CD14-positive monocyte (primary cell): Measurements from ENCODE around the gene CLCN5. TPM values are rescaled to one million over a fixed set of nuclear protein-coding genes. Genes with fewer than 3 reads are reported as not detected.

Source experiments
- DNase-seq, 3 donors: peaks; one replicate each; pipeline ENCODE4 v3.0.0-alpha.2; 2011 to 2022
- H2AFZ ChIP-seq: 2 replicates; pipeline ENCODE4 v1.6.0; 2012; ENCODE audit warnings: mild to moderate bottlenecking, low read depth, low read length, inconsistent platforms; ENCODE audit not compliant: insufficient read depth, poor library complexity, severe bottlenecking
- H3K27ac ChIP-seq, 2 donors: 1 replicate in 1 of 2; 2 replicates in 1 of 2; pipeline ENCODE4 v1.5.1; 2012 to 2013; ENCODE audit warnings: low read length in 2 of 2, control low read depth in 1 of 2, inconsistent platforms in 1 of 2, low read depth in 1 of 2, mild to moderate bottlenecking in 1 of 2
- H3K27me3 ChIP-seq, 2 donors: one replicate each; pipeline versions ENCODE4 v1.6.0 to v1.6.1; 2011 to 2013; ENCODE audit warnings: low read length in 2 of 2; ENCODE audit not compliant: control insufficient read depth in 2 of 2, insufficient read depth in 2 of 2
- H3K36me3 ChIP-seq, 2 donors: replicated peaks in 1 of 2; 1 replicate in 1 of 2; 2 replicates in 1 of 2; pipeline versions ENCODE4 v1.5.1 to v1.6.1; 2012 to 2013; ENCODE audit warnings: low read length in 2 of 2, control low read depth in 1 of 2, inconsistent platforms in 1 of 2, mild to moderate bottlenecking in 1 of 2; ENCODE audit not compliant: insufficient read depth in 2 of 2, control insufficient read depth in 1 of 2
- H3K4me1 ChIP-seq, 2 donors: 1 replicate in 1 of 2; 2 replicates in 1 of 2; pipeline versions ENCODE4 v1.5.1 to v1.6.1; 2012 to 2013; ENCODE audit warnings: low read length in 2 of 2, control low read depth in 1 of 2, inconsistent platforms in 1 of 2, mild to moderate bottlenecking in 1 of 2, moderate library complexity in 1 of 2; ENCODE audit not compliant: insufficient read depth in 2 of 2, control insufficient read depth in 1 of 2
- H3K4me2 ChIP-seq: replicated peaks from 2 replicates; pipeline ENCODE3; 2012; ENCODE audit warnings: low read length, moderate library complexity, mild to moderate bottlenecking; ENCODE audit not compliant: poor library complexity, severe bottlenecking; ENCODE audit errors: extremely low read depth
- H3K4me3 ChIP-seq, 3 experiments: fragments of 200-600 bp in 1 of 3; sonication (generic) in 1 of 3; replicated peaks in 1 of 3; 1 replicate in 2 of 3; 2 replicates in 1 of 3; pipeline ENCODE4 v1.5.1; 2011 to 2013; ENCODE audit warnings: low read length in 3 of 3, mild to moderate bottlenecking in 3 of 3, control low read depth in 2 of 3, low read depth in 2 of 3, inconsistent platforms in 1 of 3, moderate library complexity in 1 of 3
- H3K79me2 ChIP-seq: 2 replicates; pipeline ENCODE4 v1.6.0; 2012; ENCODE audit warnings: mild to moderate bottlenecking, control low read depth, inconsistent platforms, low read length, moderate library complexity; ENCODE audit not compliant: insufficient read depth
- H3K9ac ChIP-seq: 2 replicates; pipeline ENCODE4 v1.6.0; 2017; ENCODE audit warnings: low read length, mild to moderate bottlenecking; ENCODE audit not compliant: insufficient read depth, poor library complexity, severe bottlenecking
- H3K9me3 ChIP-seq, 2 donors: replicated peaks in 1 of 2; 1 replicate in 1 of 2; 2 replicates in 1 of 2; pipeline versions ENCODE4 v1.5.1 to v1.6.1; 2012 to 2013; ENCODE audit warnings: low read length in 2 of 2, control low read depth in 1 of 2; ENCODE audit not compliant: control insufficient read depth in 1 of 2, insufficient read depth in 1 of 2
- H4K20me1 ChIP-seq: 2 replicates; pipeline ENCODE4 v1.6.0; 2012; ENCODE audit warnings: mild to moderate bottlenecking, low read length, control low read depth, moderate library complexity; ENCODE audit not compliant: insufficient read depth
- H3K27ac Mint-ChIP-seq, 7 donors: one replicate each; pipeline ENCODE4 v1.8.0; 2020; ENCODE audit warnings: mild to moderate bottlenecking in 7 of 7, mixed read lengths in 7 of 7, moderate library complexity in 6 of 7, inconsistent platforms in 2 of 7
- H3K27me3 Mint-ChIP-seq, 3 donors: one replicate each; pipeline ENCODE4 v1.8.0; 2021 to 2022; ENCODE audit warnings: low read depth in 3 of 3, mild to moderate bottlenecking in 3 of 3, mixed read lengths in 3 of 3, moderate library complexity in 3 of 3, inconsistent platforms in 1 of 3
- H3K36me3 Mint-ChIP-seq, 2 donors: one replicate each; pipeline ENCODE4 v1.8.0; 2020; ENCODE audit warnings: mixed read lengths in 2 of 2, inconsistent platforms in 1 of 2, mild to moderate bottlenecking in 1 of 2
- H3K4me1 Mint-ChIP-seq: one replicate; pipeline ENCODE4 v1.8.0; 2020; ENCODE audit warnings: mild to moderate bottlenecking, mixed read lengths
- H3K4me3 Mint-ChIP-seq, 2 donors: one replicate each; pipeline ENCODE4 v1.8.0; 2020; ENCODE audit warnings: mild to moderate bottlenecking in 2 of 2, mixed read lengths in 2 of 2, moderate library complexity in 1 of 2
- H3K9me3 Mint-ChIP-seq, 7 donors: one replicate each; pipeline ENCODE4 v1.8.0; 2020 to 2022; ENCODE audit warnings: mixed read lengths in 7 of 7, mild to moderate bottlenecking in 6 of 7, moderate library complexity in 6 of 7, inconsistent platforms in 2 of 7
- WGBS: methylation state at CpG from one replicate; pipeline ENCODE4 v1.1.5; 2013; ENCODE audit warnings: missing lambda C conversion rate; ENCODE audit not compliant: insufficient coverage; 5-methylcytosine and 5-hydroxymethylcytosine counted together
- intact Hi-C, 2 donors: fragments of 100-400 bp; cut with micrococcal nuclease; formaldehyde crosslinking; loops; one replicate each; pipeline versions ENCODE4 v1.15.0 to v1.15.1; 2023
- polyA plus RNA-seq, 3 donors: library from polyadenylated mRNA; depleted of rRNA in 1 of 3; unstranded in 2 of 3; stranded (reverse) in 1 of 3; fragments of 300-500 nt in 2 of 3; fragments of >200 nt in 1 of 3; fragmentation: Illumina TruSeq in 2 of 3; gene quantifications; 1 replicate in 2 of 3; 2 replicates in 1 of 3; pipeline ENCODE4 v1.2.3, GENCODE V29; 2012 to 2021
- TF ChIP-seq, protein P1 (sequence below): fragments of 200-600 bp; IDR thresholded peaks from one replicate; pipeline ENCODE4 v1.8.0; 2022; ENCODE audit warnings: antibody characterized with exemption, mild to moderate bottlenecking

CLCN5 gene
- polyA plus RNA-seq, 3 donors = 4.1 to 4.2 (median 4.1) TPM

GRCh38 chrX:49995107-49995731 is 72.8 kb downstream of the CLCN5 start:
- H4K20me1 ChIP-seq = no peaks in the 10 kb centered on the region
- H3K9me3 ChIP-seq = no peaks in the 10 kb centered on the region
- no peak overlapping the region for H3K4me3 Mint-ChIP-seq
- no peak for DNase-seq
- H3K27me3 ChIP-seq = no peaks in the 10 kb centered on the region
- H3K27ac Mint-ChIP-seq = no peak overlapping the region
- H3K4me1 ChIP-seq = peaks cover 7 to 8% of the 10 kb centered on the region in 2 donors
- WGBS = no CpG with 5 or more reads among the region's 10 CpGs
- peaks cover 0 to 3% (median 0%) of the 10 kb centered on the region in 7 donors for H3K9me3 Mint-ChIP-seq
- H2AFZ ChIP-seq = no peak overlapping the region
- H3K36me3 Mint-ChIP-seq = peaks cover 0 to 10% of the 10 kb centered on the region in 2 donors
- H3K9ac ChIP-seq = no peak overlapping the region
- TF ChIP-seq, protein P1, sequence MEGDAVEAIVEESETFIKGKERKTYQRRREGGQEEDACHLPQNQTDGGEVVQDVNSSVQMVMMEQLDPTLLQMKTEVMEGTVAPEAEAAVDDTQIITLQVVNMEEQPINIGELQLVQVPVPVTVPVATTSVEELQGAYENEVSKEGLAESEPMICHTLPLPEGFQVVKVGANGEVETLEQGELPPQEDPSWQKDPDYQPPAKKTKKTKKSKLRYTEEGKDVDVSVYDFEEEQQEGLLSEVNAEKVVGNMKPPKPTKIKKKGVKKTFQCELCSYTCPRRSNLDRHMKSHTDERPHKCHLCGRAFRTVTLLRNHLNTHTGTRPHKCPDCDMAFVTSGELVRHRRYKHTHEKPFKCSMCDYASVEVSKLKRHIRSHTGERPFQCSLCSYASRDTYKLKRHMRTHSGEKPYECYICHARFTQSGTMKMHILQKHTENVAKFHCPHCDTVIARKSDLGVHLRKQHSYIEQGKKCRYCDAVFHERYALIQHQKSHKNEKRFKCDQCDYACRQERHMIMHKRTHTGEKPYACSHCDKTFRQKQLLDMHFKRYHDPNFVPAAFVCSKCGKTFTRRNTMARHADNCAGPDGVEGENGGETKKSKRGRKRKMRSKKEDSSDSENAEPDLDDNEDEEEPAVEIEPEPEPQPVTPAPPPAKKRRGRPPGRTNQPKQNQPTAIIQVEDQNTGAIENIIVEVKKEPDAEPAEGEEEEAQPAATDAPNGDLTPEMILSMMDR = no peak
- H3K79me2 ChIP-seq = no peaks in the 10 kb centered on the region
- no peak overlapping the region for H3K4me2 ChIP-seq
- no peaks in the 10 kb centered on the region for H3K36me3 ChIP-seq
- no peak overlapping the region for H3K4me3 ChIP-seq
- peaks cover 24% of the 10 kb centered on the region for H3K4me1 Mint-ChIP-seq
- peaks cover 0 to 8% (median 4%) of the 10 kb centered on the region in 3 donors for H3K27me3 Mint-ChIP-seq
- no peak overlapping the region for H3K27ac ChIP-seq
- intact Hi-C loops = no loop called here

DNA sequence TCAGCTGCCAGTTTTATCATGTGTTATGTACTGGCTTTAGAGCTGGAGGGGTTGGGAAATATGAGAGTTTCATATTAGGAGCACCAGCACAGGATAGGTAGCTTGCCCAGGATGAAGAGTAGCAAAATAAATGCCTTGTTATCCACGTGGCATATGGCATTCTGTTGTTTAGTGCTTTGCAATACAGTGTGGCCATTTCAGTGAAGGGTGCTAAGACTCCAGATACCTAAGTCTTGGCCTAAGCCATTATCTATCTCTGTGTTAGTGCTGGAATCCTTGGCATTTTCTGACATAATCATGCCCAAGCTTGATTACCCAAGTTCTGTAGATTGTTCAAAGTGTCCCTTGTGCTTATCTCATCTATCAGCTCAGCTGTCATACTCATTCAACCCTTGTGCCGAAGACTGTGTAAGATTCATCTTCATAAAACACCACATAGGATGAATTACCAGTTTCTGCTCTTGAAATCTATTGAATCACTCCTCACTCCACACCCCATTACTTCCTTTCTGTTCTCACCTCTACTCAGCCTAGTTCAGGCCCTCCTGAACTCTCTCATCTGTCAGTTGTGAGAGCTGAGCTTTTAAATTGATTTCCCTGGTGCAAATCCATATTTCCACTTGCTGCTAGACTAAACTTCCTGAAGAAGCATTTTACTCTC is 73.5 kb downstream of the CLCN5 start:
- no peaks in the 10 kb centered on the region for H3K36me3 ChIP-seq
- H3K4me2 ChIP-seq = no peak overlapping the region
- Mint-ChIP-seq H3K4me3 (no peak overlapping the region), H3K9me3 (peaks cover 0 to 2% (median 0%) of the 10 kb centered on the region in 7 donors), H3K27ac (no peak overlapping the region), H3K27me3 (peaks cover 0 to 8% (median 4%) of the 10 kb centered on the region in 3 donors), H3K36me3 (peaks cover 0 to 12% of the 10 kb centered on the region in 2 donors), H3K4me1 (peaks cover 31% of the 10 kb centered on the region)
- H3K27ac ChIP-seq = no peak overlapping the region
- no peaks in the 10 kb centered on the region for H3K9me3 ChIP-seq
- no peak overlapping the region for H3K4me3 ChIP-seq
- no peaks in the 10 kb centered on the region for H3K27me3 ChIP-seq
- no peaks in the 10 kb centered on the region for H4K20me1 ChIP-seq
- 100% methylated on average over 1 of the region's 2 CpGs for WGBS
- intact Hi-C loops = no loop called here
- no peaks in the 10 kb centered on the region for H3K79me2 ChIP-seq
- peaks cover 14 to 15% of the 10 kb centered on the region in 2 donors for H3K4me1 ChIP-seq
- no peak overlapping the region for H3K9ac ChIP-seq
- no peak overlapping the region for H2AFZ ChIP-seq
- DNase-seq = no peak
- TF ChIP-seq, protein P1 = no peak
